ENCODE results near the gene ZBTB39. TPM values are rescaled to one million over a fixed set of nuclear protein-coding genes. Genes with fewer than 3 reads are reported as not detected.
"Not testable (repeated sequence)": the region's sequence is repeated elsewhere in the genome, so short reads cannot be mapped to it uniquely, and the experiment has no call there.

ZBTB39 gene
- total RNA-seq (2014; rRNA removed; shearing (Covaris generic)) = 4.5 and 4.7 TPM in 2 replicates

- Histone ChIP-seq H3K27ac (no peak within 1 kb of the TSS; the same call in 1 of the 2 replicates), H3K4me3 (peak within 1 kb of the TSS; percentile 90), H3K27me3 (replicated peaks) (no peaks in the 10 kb centered on the region), H3K4me1 (replicated peaks) (peaks cover 23% of the 10 kb centered on the region), H3K9me3 (replicated peaks) (no peaks in the 10 kb centered on the region), H3K36me3 (peaks cover 36% of the 10 kb centered on the region)
- peak; percentile 23 to 61 for DNase-seq (ENCODE audit: low read depth in 1 of 2, low spot score in 2 of 2)
Measured at GRCh38 chr12:57005980-57006808, at the start of gene ZBTB39. Gene ZBTB39, minus strand, starts transcription at chr12:57006546. Its CDS starts 1,629 bp downstream, at chr12:57004917.

- Histone ChIP-seq H3K4me3 (no peak overlapping the region), H3K4me1 (replicated peaks) (no peaks in the 10 kb centered on the region), H3K27me3 (replicated peaks) (no peaks in the 10 kb centered on the region; the same call in 1 of the 2 replicates), H3K9me3 (replicated peaks) (no peaks in the 10 kb centered on the region), H3K27ac (no peak overlapping the region), H3K36me3 (peaks cover 39% of the 10 kb centered on the region)
- DNase-seq (ENCODE audit: low read depth in 1 of 2, low spot score in 2 of 2) = no peak
Measured at GRCh38 chr12:57055824-57056223, 49.5 kb upstream of the ZBTB39 start.

- H3K36me3 ChIP-seq = peaks cover 20% of the 10 kb centered on the region
- H3K4me1 ChIP-seq (replicated peaks); H3K27ac ChIP-seq; DNase-seq (ENCODE audit: low read depth in 1 of 2, low spot score in 2 of 2); H3K4me3 ChIP-seq; H3K9me3 ChIP-seq (replicated peaks); H3K27me3 ChIP-seq (replicated peaks): not testable (repeated sequence)
Measured at GRCh38 chr12:57053901-57054300, 47.6 kb upstream of the ZBTB39 start.

GRCh38 chr12:57053146-57053545 is 46.8 kb upstream of the ZBTB39 start:
- H3K9me3 ChIP-seq (replicated peaks); H3K27me3 ChIP-seq (replicated peaks); H3K4me1 ChIP-seq (replicated peaks); H3K4me3 ChIP-seq; DNase-seq (ENCODE audit: low read depth in 1 of 2, low spot score in 2 of 2); H3K27ac ChIP-seq: not testable (repeated sequence)
- H3K36me3 ChIP-seq = peaks cover 13% of the 10 kb centered on the region

GRCh38 chr12:57051011-57051410 is 44.7 kb upstream of the ZBTB39 start:
- no peak overlapping the region for H3K27ac ChIP-seq
- no peaks in the 10 kb centered on the region for H3K9me3 ChIP-seq (replicated peaks)
- H3K36me3 ChIP-seq = no peaks in the 10 kb centered on the region; the same call in 1 of the 2 replicates
- H3K27me3 ChIP-seq (replicated peaks) = peaks cover 2% of the 10 kb centered on the region; the same call in 1 of the 2 replicates
- no peak for DNase-seq (ENCODE audit: low read depth in 1 of 2, low spot score in 2 of 2)
- H3K4me1 ChIP-seq (replicated peaks) = no peaks in the 10 kb centered on the region
- H3K4me3 ChIP-seq = no peak overlapping the region

GRCh38 chr12:57049890-57050289 is 43.5 kb upstream of the ZBTB39 start, which contains the start of gene MYO1A:
Gene MYO1A, minus strand, starts transcription at chr12:57050129. Its CDS starts 1,806 bp downstream, at chr12:57048323.
- no peak within 1 kb of the TSS for H3K4me3 ChIP-seq
- DNase-seq (ENCODE audit: low read depth in 1 of 2, low spot score in 2 of 2) = no peak
- H3K27me3 ChIP-seq (replicated peaks) = peaks cover 9% of the 10 kb centered on the region; the same call in 1 of the 2 replicates
- no peaks in the 10 kb centered on the region; the same call in 1 of the 2 replicates for H3K36me3 ChIP-seq
- H3K4me1 ChIP-seq (replicated peaks) = no peaks in the 10 kb centered on the region
- H3K9me3 ChIP-seq (replicated peaks) = no peaks in the 10 kb centered on the region
- no peak within 1 kb of the TSS for H3K27ac ChIP-seq

- H3K4me3 ChIP-seq = no peak overlapping the region
- no peaks in the 10 kb centered on the region for H3K9me3 ChIP-seq (replicated peaks)
- no peaks in the 10 kb centered on the region for H3K4me1 ChIP-seq (replicated peaks)
- no peak overlapping the region for H3K27ac ChIP-seq
- no peak for DNase-seq (ENCODE audit: low read depth in 1 of 2, low spot score in 2 of 2)
- no peaks in the 10 kb centered on the region; the same call in 1 of the 2 replicates for H3K36me3 ChIP-seq
- peaks cover 9% of the 10 kb centered on the region; the same call in 1 of the 2 replicates for H3K27me3 ChIP-seq (replicated peaks)
Measured at GRCh38 chr12:57049119-57049446, 42.7 kb upstream of the ZBTB39 start.

- H3K4me3 ChIP-seq = no peak overlapping the region
- H3K9me3 ChIP-seq (replicated peaks) = no peaks in the 10 kb centered on the region
- no peak overlapping the region for H3K27ac ChIP-seq
- H3K4me1 ChIP-seq (replicated peaks) = no peaks in the 10 kb centered on the region
- H3K27me3 ChIP-seq (replicated peaks) = peaks cover 9% of the 10 kb centered on the region; the same call in 1 of the 2 replicates
- no peak for DNase-seq (ENCODE audit: low read depth in 1 of 2, low spot score in 2 of 2)
- no peaks in the 10 kb centered on the region for H3K36me3 ChIP-seq
Measured at GRCh38 chr12:57048423-57049118, 42.2 kb upstream of the ZBTB39 start.

GRCh38 chr12:57047981-57048380 is 41.6 kb upstream of the ZBTB39 start:
- no peak for DNase-seq (ENCODE audit: low read depth in 1 of 2, low spot score in 2 of 2)
- Histone ChIP-seq H3K4me3 (no peak overlapping the region), H3K36me3 (no peaks in the 10 kb centered on the region), H3K27ac (no peak overlapping the region), H3K4me1 (replicated peaks) (no peaks in the 10 kb centered on the region), H3K27me3 (replicated peaks) (peaks cover 9% of the 10 kb centered on the region; the same call in 1 of the 2 replicates), H3K9me3 (replicated peaks) (no peaks in the 10 kb centered on the region)

GRCh38 chr12:57046947-57047890 is 40.9 kb upstream of the ZBTB39 start:
- Histone ChIP-seq H3K27ac (no peak overlapping the region), H3K27me3 (replicated peaks) (peaks cover 12% of the 10 kb centered on the region), H3K36me3 (no peaks in the 10 kb centered on the region), H3K4me3 (no peak overlapping the region), H3K4me1 (replicated peaks) (no peaks in the 10 kb centered on the region), H3K9me3 (replicated peaks) (no peaks in the 10 kb centered on the region)
- no peak for DNase-seq (ENCODE audit: low read depth in 1 of 2, low spot score in 2 of 2)

GRCh38 chr12:57046086-57046791 is 39.9 kb upstream of the ZBTB39 start:
- H3K36me3 ChIP-seq = no peaks in the 10 kb centered on the region
- H3K9me3 ChIP-seq (replicated peaks) = no peaks in the 10 kb centered on the region
- no peaks in the 10 kb centered on the region for H3K4me1 ChIP-seq (replicated peaks)
- no peak overlapping the region for H3K4me3 ChIP-seq
- peaks cover 13% of the 10 kb centered on the region for H3K27me3 ChIP-seq (replicated peaks)
- DNase-seq (ENCODE audit: low read depth in 1 of 2, low spot score in 2 of 2) = no peak
- no peak overlapping the region for H3K27ac ChIP-seq

- Histone ChIP-seq H3K27ac (no peak overlapping the region), H3K36me3 (no peaks in the 10 kb centered on the region), H3K4me3 (no peak overlapping the region), H3K4me1 (replicated peaks) (no peaks in the 10 kb centered on the region), H3K9me3 (replicated peaks) (no peaks in the 10 kb centered on the region), H3K27me3 (replicated peaks) (peaks cover 16% of the 10 kb centered on the region; the same call in 1 of the 2 replicates)
- DNase-seq (ENCODE audit: low read depth in 1 of 2, low spot score in 2 of 2) = no peak
Measured at GRCh38 chr12:57044889-57045288, 38.5 kb upstream of the ZBTB39 start.

- H3K4me3 ChIP-seq = no peak overlapping the region
- no peaks in the 10 kb centered on the region for H3K36me3 ChIP-seq
- no peak for DNase-seq (ENCODE audit: low read depth in 1 of 2, low spot score in 2 of 2)
- no peak overlapping the region for H3K27ac ChIP-seq
- no peaks in the 10 kb centered on the region for H3K9me3 ChIP-seq (replicated peaks)
- peaks cover 16% of the 10 kb centered on the region; the same call in 1 of the 2 replicates for H3K27me3 ChIP-seq (replicated peaks)
- H3K4me1 ChIP-seq (replicated peaks) = no peaks in the 10 kb centered on the region
Measured at GRCh38 chr12:57044468-57044867, 38.1 kb upstream of the ZBTB39 start.

Data from SJSA1 (cell line).